Naive thymus-derived CD8-positive, alpha-beta T cell (primary cell): ENCODE data around the gene THSD4. TPM values are rescaled to one million over a fixed set of nuclear protein-coding genes. Genes with fewer than 3 reads are reported as not detected.
"Not testable (repeated sequence)": the region's sequence is repeated elsewhere in the genome, so short reads cannot be mapped to it uniquely, and the experiment has no call there.

Source experiments
- ATAC-seq, 2 donors: fragments of 150-1000 bp; cut with Tn5 transposase in 1 of 2; sonication (Bioruptor Pico), chemical (Tn5 transposase) in 1 of 2; 1 replicate in 1 of 2; 2 replicates in 1 of 2; pipeline ENCODE4 v1.10.0; 2021; ENCODE audit warnings: mild to moderate bottlenecking in 2 of 2, moderate library complexity in 2 of 2
- POLR2A ChIA-PET: fragments of 350-600 bp; sonication (Branson Sonifier 250); formaldehyde crosslinking; loops from one replicate; lab custom pipeline; 2021; ENCODE audit warnings: antibody characterized with exemption; lab: Charles Lee
- DNase-seq, 10 donors: peaks; one replicate each; pipeline versions ENCODE4 v3.0.0 to v3.0.0-alpha.2; 2020 to 2022
- H3K27ac Mint-ChIP-seq, 10 donors: one replicate each; pipeline ENCODE4 v1.8.0; 2020 to 2022; ENCODE audit warnings: mild to moderate bottlenecking in 10 of 10, mixed read lengths in 10 of 10, moderate library complexity in 4 of 10, inconsistent platforms in 1 of 10
- H3K27me3 Mint-ChIP-seq, 5 donors: one replicate each; pipeline ENCODE4 v1.8.0; 2021 to 2022; ENCODE audit warnings: mixed read lengths in 5 of 5
- H3K36me3 Mint-ChIP-seq, 3 donors: one replicate each; pipeline ENCODE4 v1.8.0; 2020 to 2022; ENCODE audit warnings: mixed read lengths in 3 of 3, mild to moderate bottlenecking in 2 of 3, inconsistent platforms in 1 of 3
- H3K4me1 Mint-ChIP-seq, 4 donors: one replicate each; pipeline ENCODE4 v1.8.0; 2021 to 2022; ENCODE audit warnings: mixed read lengths in 4 of 4
- H3K4me3 Mint-ChIP-seq, 10 donors: one replicate each; pipeline ENCODE4 v1.8.0; 2020 to 2022; ENCODE audit warnings: mild to moderate bottlenecking in 10 of 10, mixed read lengths in 10 of 10, moderate library complexity in 6 of 10, inconsistent platforms in 1 of 10
- H3K9me3 Mint-ChIP-seq, 9 donors: one replicate each; pipeline ENCODE4 v1.8.0; 2020 to 2022; ENCODE audit warnings: mixed read lengths in 9 of 9, mild to moderate bottlenecking in 3 of 9, inconsistent platforms in 1 of 9, moderate library complexity in 1 of 9
- polyA plus RNA-seq, 3 donors: library from polyadenylated mRNA; unstranded; fragments of 300-500 nt; fragmentation: Illumina TruSeq; gene quantifications; one replicate each; pipeline ENCODE4 v1.2.3, GENCODE V29; 2021
- total RNA-seq, 8 experiments: library from RNA in 2 of 8; stranded (reverse) in 2 of 8; gene quantifications; one replicate each; pipeline ENCODE4 v1.2.3 and lab custom pipeline; 2021 to 2026

THSD4 gene
- total and polyA plus RNA-seq, 5 experiments from 2014 or later: not detected

DNA sequence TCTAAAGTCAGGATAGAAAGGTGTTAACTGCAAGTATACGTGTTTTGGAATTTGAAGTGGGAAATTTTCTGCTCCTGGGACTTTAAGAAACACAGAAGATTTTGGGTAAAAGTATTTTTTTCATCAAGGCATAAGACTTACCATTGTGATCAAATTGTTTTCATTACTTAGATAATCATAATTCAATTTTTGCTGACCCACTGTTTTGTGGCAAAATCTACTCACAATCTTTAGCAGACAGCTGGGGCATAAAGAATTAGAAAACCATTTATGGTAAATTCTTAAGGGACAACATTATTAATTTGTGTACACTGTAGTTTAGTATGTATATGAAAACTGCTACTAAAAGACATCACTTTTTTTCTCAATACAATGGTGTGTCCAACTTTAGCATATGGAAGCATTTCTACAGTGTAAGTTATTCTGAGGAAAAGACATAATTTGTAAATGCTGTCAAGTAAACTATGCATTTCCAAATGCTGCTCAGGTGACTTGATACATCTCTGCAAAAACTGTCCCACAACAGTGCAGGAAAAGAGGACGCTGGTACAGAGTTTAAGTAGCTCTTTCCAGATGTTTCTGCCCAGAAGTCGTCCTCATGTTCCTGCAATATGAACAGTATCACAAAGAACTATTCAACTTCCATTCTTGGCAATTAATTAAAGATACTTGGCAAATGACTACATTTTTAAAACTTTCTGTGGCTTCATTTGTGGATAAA lies 52.3 kb downstream of the THSD4 start:
- ATAC-seq (no peak), DNase-seq (no peak)
- H3K9me3 Mint-ChIP-seq: peaks cover 4 to 36% (median 23%) of the 10 kb centered on the region in 9 donors
- no peak overlapping the region for H3K4me3 Mint-ChIP-seq
- POLR2A ChIA-PET: no interaction called here
- H3K27me3 Mint-ChIP-seq: peaks cover 20 to 57% (median 27%) of the 10 kb centered on the region in 5 donors
- H3K36me3 Mint-ChIP-seq: peaks cover 0 to 43% (median 3%) of the 10 kb centered on the region in 3 donors
- H3K27ac Mint-ChIP-seq: no peak overlapping the region
- no peaks in the 10 kb centered on the region for H3K4me1 Mint-ChIP-seq

DNA sequence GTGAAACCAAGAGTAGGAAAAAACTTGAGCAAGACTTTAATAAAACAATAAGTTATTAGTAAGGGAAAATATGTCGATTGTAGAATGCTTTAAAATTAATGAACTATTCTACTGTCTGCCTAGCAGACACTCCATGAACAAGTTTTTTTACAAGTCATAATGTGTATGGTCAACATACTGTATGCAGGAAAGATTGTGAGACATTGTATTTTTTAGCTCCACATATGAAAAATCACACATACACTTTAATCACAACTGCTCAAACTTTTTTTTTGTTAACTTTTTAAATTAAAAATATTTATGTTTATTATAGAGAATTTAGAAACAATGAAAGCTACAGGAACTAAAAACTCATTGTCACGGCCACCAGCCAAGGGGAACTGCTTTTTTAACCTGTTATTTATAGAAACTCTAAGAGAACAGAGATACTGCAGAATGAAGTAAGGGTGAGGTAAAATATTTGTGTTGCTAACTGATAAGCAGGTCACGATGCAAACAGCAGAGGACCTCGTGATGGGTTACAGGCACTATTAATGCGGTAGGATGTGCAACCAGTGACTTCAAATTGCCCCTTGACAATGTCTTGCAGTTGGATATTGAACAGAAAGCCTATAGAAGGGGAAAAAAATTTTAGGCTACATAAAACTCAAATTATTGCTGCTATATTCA lies 53.0 kb downstream of the THSD4 start:
- Mint-ChIP-seq H3K4me3 (no peak overlapping the region), H3K9me3 (peaks cover 4 to 36% (median 18%) of the 10 kb centered on the region in 9 donors), H3K36me3 (peaks cover 0 to 42% (median 0%) of the 10 kb centered on the region in 3 donors), H3K27ac (no peak overlapping the region), H3K4me1 (no peaks in the 10 kb centered on the region), H3K27me3 (peaks cover 18 to 57% (median 23%) of the 10 kb centered on the region in 5 donors)
- DNase-seq (no peak), ATAC-seq (no peak)
- POLR2A ChIA-PET: no interaction called here

DNA sequence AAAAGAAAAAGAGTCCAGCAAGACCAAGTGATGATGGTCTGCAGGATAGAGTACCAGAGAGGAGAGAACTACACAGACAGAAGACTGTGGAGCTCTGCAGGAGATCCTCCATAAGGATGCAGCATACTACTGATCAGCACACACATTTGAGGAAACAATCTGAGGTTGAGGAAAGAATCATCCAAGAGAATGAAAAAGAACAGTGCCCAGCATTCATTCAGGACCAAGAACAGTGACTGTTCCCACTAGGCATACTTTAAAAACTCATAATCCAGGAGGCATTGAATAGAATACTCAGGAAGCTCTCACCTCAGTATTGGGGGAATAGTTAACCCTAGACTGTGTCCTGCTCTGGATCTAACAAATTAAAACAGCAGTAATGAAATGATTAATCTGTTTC lies 54.9 kb downstream of the THSD4 start:
- DNase-seq (no peak), ATAC-seq (no peak)
- Mint-ChIP-seq H3K27ac (no peak overlapping the region), H3K4me3 (no peak overlapping the region), H3K27me3 (peaks cover 16 to 59% (median 26%) of the 10 kb centered on the region in 5 donors), H3K36me3 (peaks cover 0 to 45% (median 0%) of the 10 kb centered on the region in 3 donors), H3K4me1 (no peaks in the 10 kb centered on the region), H3K9me3 (peaks cover 10 to 43% (median 24%) of the 10 kb centered on the region in 9 donors)
- POLR2A ChIA-PET: no interaction called here

GRCh38 chr15:71171195-71171594 lies 55.9 kb downstream of the THSD4 start:
- no peaks in the 10 kb centered on the region for H3K4me1 Mint-ChIP-seq
- peaks cover 0 to 40% (median 0%) of the 10 kb centered on the region in 3 donors for H3K36me3 Mint-ChIP-seq
- DNase-seq: no peak
- peaks cover 10 to 43% (median 24%) of the 10 kb centered on the region in 9 donors for H3K9me3 Mint-ChIP-seq
- H3K4me3 Mint-ChIP-seq: no peak overlapping the region
- no peak overlapping the region for H3K27ac Mint-ChIP-seq
- peaks cover 9 to 49% (median 17%) of the 10 kb centered on the region in 5 donors for H3K27me3 Mint-ChIP-seq
- ATAC-seq: no peak
- POLR2A ChIA-PET: no interaction called here

DNA sequence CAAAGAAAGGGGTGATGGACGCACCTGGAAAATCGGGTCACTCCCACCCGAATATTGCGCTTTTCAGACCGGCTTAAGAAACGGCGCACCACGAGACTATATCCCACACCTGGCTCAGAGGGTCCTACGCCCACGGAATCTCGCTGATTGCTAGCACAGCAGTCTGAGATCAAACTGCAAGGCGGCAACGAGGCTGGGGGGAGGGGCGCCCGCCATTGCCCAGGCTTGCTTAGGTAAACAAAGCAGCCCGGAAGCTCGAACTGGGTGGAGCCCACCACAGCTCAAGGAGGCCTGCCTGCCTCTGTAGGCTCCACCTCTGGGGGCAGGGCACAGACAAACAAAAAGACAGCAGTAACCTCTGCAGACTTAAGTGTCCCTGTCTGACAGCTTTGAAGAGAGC lies 59.1 kb downstream of the THSD4 start:
- H3K4me1 Mint-ChIP-seq, DNase-seq, H3K4me3 Mint-ChIP-seq, ATAC-seq, H3K27ac Mint-ChIP-seq, POLR2A ChIA-PET: not testable (repeated sequence)
- peaks cover 0 to 18% (median 8%) of the 10 kb centered on the region in 5 donors for H3K27me3 Mint-ChIP-seq
- H3K36me3 Mint-ChIP-seq: peaks cover 0 to 26% (median 0%) of the 10 kb centered on the region in 3 donors
- H3K9me3 Mint-ChIP-seq: peaks cover 10 to 39% (median 24%) of the 10 kb centered on the region in 9 donors

GRCh38 chr15:71180986-71181853 lies 65.9 kb downstream of the THSD4 start:
- DNase-seq: no peak
- no peaks in the 10 kb centered on the region for H3K36me3 Mint-ChIP-seq
- POLR2A ChIA-PET: no interaction called here
- no peak overlapping the region for H3K4me3 Mint-ChIP-seq
- no peaks in the 10 kb centered on the region for H3K4me1 Mint-ChIP-seq
- no peaks in the 10 kb centered on the region for H3K9me3 Mint-ChIP-seq
- peaks cover 0 to 10% (median 7%) of the 10 kb centered on the region in 5 donors for H3K27me3 Mint-ChIP-seq
- no peak overlapping the region for H3K27ac Mint-ChIP-seq
- ATAC-seq: no peak

DNA sequence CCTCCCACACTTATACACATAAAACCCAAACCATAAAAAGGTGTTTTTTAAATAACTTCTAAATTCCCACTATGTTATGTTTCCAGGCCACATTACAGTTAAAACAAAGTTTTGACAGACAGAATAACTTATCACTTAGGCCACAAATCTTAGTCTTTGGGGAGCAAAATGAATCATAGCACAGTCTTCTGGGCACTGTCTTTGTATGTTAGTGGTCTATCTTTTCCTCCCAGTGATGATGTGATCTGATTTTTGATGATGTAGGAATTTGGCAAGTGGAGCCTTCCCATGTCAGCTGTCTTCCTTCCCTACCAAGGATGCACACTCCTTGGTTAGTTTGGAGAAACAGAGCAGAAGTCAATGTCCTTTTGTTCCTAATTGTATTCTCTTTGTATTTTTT lies 67.3 kb downstream of the THSD4 start:
- Mint-ChIP-seq H3K9me3 (no peaks in the 10 kb centered on the region), H3K27ac (no peak overlapping the region)

GRCh38 chr15:71183063-71183462 lies 67.8 kb downstream of the THSD4 start:
- POLR2A ChIA-PET: no interaction called here
- Mint-ChIP-seq H3K4me3 (no peak overlapping the region), H3K36me3 (no peaks in the 10 kb centered on the region), H3K9me3 (no peaks in the 10 kb centered on the region), H3K27me3 (peaks cover 0 to 12% (median 7%) of the 10 kb centered on the region in 5 donors), H3K4me1 (no peaks in the 10 kb centered on the region), H3K27ac (no peak overlapping the region)
- ATAC-seq: no peak
- no peak for DNase-seq

More for the DNA sequence above, 67.3 kb downstream of the THSD4 start:
- no peak overlapping the region for H3K4me3 Mint-ChIP-seq
- H3K36me3 Mint-ChIP-seq: no peaks in the 10 kb centered on the region
- DNase-seq (no peak), ATAC-seq (no peak)
- H3K4me1 Mint-ChIP-seq: no peaks in the 10 kb centered on the region
- H3K27me3 Mint-ChIP-seq: peaks cover 0 to 12% (median 7%) of the 10 kb centered on the region in 5 donors
- POLR2A ChIA-PET: no interaction called here

DNA sequence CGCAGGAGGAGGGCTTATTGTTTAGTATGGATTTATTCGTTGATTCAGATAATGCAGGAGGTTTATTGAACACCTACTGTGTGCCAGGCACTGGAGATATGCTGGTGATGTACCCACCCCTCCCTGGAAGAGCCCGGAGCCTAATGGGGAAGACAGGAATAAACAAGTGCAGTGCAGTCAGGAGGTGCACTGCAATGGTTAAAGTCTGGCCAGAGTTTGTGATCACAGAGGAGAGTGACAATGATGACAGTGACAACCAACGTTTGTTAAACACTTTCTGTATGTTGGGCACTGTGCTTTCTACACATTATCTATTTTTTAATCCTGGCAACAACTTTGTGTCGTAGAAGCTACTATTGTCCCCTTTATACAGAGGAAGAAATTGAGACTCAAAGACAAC lies 70.4 kb downstream of the THSD4 start:
- no peaks in the 10 kb centered on the region for H3K36me3 Mint-ChIP-seq
- H3K27me3 Mint-ChIP-seq: peaks cover 3 to 12% (median 7%) of the 10 kb centered on the region in 5 donors
- no peaks in the 10 kb centered on the region for H3K4me1 Mint-ChIP-seq
- POLR2A ChIA-PET: no interaction called here
- H3K27ac Mint-ChIP-seq: no peak overlapping the region
- ATAC-seq (no peak), DNase-seq (no peak)
- no peak overlapping the region for H3K4me3 Mint-ChIP-seq
- no peaks in the 10 kb centered on the region for H3K9me3 Mint-ChIP-seq

DNA sequence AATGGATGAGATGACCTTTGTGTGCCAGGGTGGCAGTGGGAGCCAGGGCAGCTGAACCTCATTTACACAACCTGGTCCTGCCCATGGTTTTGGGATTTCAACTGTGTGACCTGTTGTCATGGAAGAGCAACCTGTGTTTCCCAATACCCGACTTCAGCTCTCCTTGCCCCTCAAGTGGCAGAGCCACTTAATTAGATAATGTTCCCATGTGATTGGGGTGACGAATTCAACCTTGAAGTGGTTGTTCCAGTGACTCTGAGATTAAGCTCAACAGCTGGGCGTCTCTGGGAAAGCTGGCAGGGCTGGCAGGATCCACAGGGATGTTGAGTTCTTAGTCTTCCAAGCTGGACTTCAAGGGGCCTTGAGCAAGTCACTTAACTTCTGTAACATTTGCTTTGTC lies 71.0 kb downstream of the THSD4 start:
- H3K4me3 Mint-ChIP-seq: no peak overlapping the region

GRCh38 chr15:71187078-71187477 lies 71.8 kb downstream of the THSD4 start:
- H3K4me1 Mint-ChIP-seq: no peaks in the 10 kb centered on the region
- H3K9me3 Mint-ChIP-seq: peaks cover 0 to 3% (median 0%) of the 10 kb centered on the region in 9 donors
- H3K36me3 Mint-ChIP-seq: no peaks in the 10 kb centered on the region
- DNase-seq: no peak
- no peak overlapping the region for H3K4me3 Mint-ChIP-seq
- no peak for ATAC-seq
- POLR2A ChIA-PET: no interaction called here
- no peak overlapping the region for H3K27ac Mint-ChIP-seq
- peaks cover 4 to 12% (median 10%) of the 10 kb centered on the region in 5 donors for H3K27me3 Mint-ChIP-seq

More for the DNA sequence above, 71.0 kb downstream of the THSD4 start:
- no peaks in the 10 kb centered on the region for H3K4me1 Mint-ChIP-seq
- no peak overlapping the region for H3K27ac Mint-ChIP-seq
- POLR2A ChIA-PET: no interaction called here
- peaks cover 0 to 3% (median 0%) of the 10 kb centered on the region in 9 donors for H3K9me3 Mint-ChIP-seq
- no peaks in the 10 kb centered on the region for H3K36me3 Mint-ChIP-seq
- DNase-seq (no peak), ATAC-seq (no peak)
- peaks cover 4 to 12% (median 9%) of the 10 kb centered on the region in 5 donors for H3K27me3 Mint-ChIP-seq

GRCh38 chr15:71187526-71187925 lies 72.3 kb downstream of the THSD4 start:
- Mint-ChIP-seq H3K9me3 (peaks cover 0 to 3% (median 0%) of the 10 kb centered on the region in 9 donors), H3K27me3 (peaks cover 4 to 12% (median 10%) of the 10 kb centered on the region in 5 donors), H3K36me3 (no peaks in the 10 kb centered on the region), H3K4me1 (no peaks in the 10 kb centered on the region), H3K27ac (no peak overlapping the region), H3K4me3 (no peak overlapping the region)
- DNase-seq (no peak), ATAC-seq (no peak)
- POLR2A ChIA-PET: no interaction called here
